Natural killer cell (primary cell): ENCODE measurements around the gene SSX2IP. TPM values are rescaled to one million over a fixed set of nuclear protein-coding genes. Genes with fewer than 3 reads are reported as not detected.
A peak's percentile ranks its signal among the peaks of the same experiment; 100 is the strongest.
"Not testable (repeated sequence)": the region's sequence is repeated elsewhere in the genome, so short reads cannot be mapped to it uniquely, and the experiment has no call there.

Experiments used
- ATAC-seq, 3 donors: fragments of 150-1000 bp in 2 of 3; fragments of 200-7000 bp in 1 of 3; cut with Tn5 transposase; 1 replicate in 1 of 3; 2 replicates in 2 of 3; pipeline ENCODE4 v1.10.0; 2021; ENCODE audit warnings: mild to moderate bottlenecking in 2 of 3, moderate library complexity in 2 of 3
- DNase-seq, 2 donors: peaks; one replicate each; pipeline versions ENCODE4 v3.0.0 to v3.0.0-alpha.2; 2013 to 2021; ENCODE audit warnings: mixed read lengths in 1 of 2
- H3K27ac ChIP-seq: one replicate; pipeline ENCODE4 v1.5.1; 2013; ENCODE audit warnings: mild to moderate bottlenecking, low read length
- H3K27me3 ChIP-seq: one replicate; pipeline ENCODE4 v1.6.1; 2013; ENCODE audit warnings: low read length; ENCODE audit not compliant: control insufficient read depth, insufficient read depth
- H3K36me3 ChIP-seq: one replicate; pipeline ENCODE4 v1.6.1; 2013; ENCODE audit warnings: low read length; ENCODE audit not compliant: control insufficient read depth, insufficient read depth
- H3K4me1 ChIP-seq: one replicate; pipeline ENCODE4 v1.6.1; 2013; ENCODE audit warnings: low read length; ENCODE audit not compliant: control insufficient read depth, insufficient read depth
- H3K4me3 ChIP-seq: one replicate; pipeline ENCODE4 v1.5.1; 2013; ENCODE audit warnings: low read length
- H3K9me3 ChIP-seq: one replicate; pipeline ENCODE4 v1.6.1; 2013; ENCODE audit warnings: low read length; ENCODE audit not compliant: control insufficient read depth, insufficient read depth
- H3K27ac Mint-ChIP-seq, 2 donors: one replicate each; pipeline ENCODE4 v1.8.0; 2022; ENCODE audit warnings: mild to moderate bottlenecking in 2 of 2, mixed read lengths in 2 of 2, moderate library complexity in 1 of 2
- H3K27me3 Mint-ChIP-seq, 2 donors: one replicate each; pipeline ENCODE4 v1.8.0; 2022; ENCODE audit warnings: low read depth in 2 of 2, mixed read lengths in 2 of 2
- H3K36me3 Mint-ChIP-seq: one replicate; pipeline ENCODE4 v1.8.0; 2022; ENCODE audit warnings: mixed read lengths
- H3K4me1 Mint-ChIP-seq, 2 donors: one replicate each; pipeline ENCODE4 v1.8.0; 2022; ENCODE audit warnings: mixed read lengths in 2 of 2
- H3K4me3 Mint-ChIP-seq: one replicate; pipeline ENCODE4 v1.8.0; 2022; ENCODE audit warnings: mild to moderate bottlenecking, moderate library complexity, mixed read lengths
- H3K9me3 Mint-ChIP-seq, 2 donors: one replicate each; pipeline ENCODE4 v1.8.0; 2022; ENCODE audit warnings: mixed read lengths in 2 of 2
- WGBS: methylation state at CpG from one replicate; pipeline ENCODE4 v1.1.7; 2013; ENCODE audit warnings: missing lambda C conversion rate; ENCODE audit not compliant: insufficient coverage; 5-methylcytosine and 5-hydroxymethylcytosine counted together
- intact Hi-C: fragments of 100-400 bp; cut with micrococcal nuclease; formaldehyde crosslinking; loops from one replicate; pipeline ENCODE4 v1.14.2; 2022
- total RNA-seq, 4 donors: library from RNA; stranded (reverse); fragments of 120-200 nt in 1 of 4; gene quantifications; one replicate each; pipeline versions ENCODE4 v1.2.3 to v1.2.4, GENCODE V29; 2013 to 2022
- TF ChIP-seq, protein P1 (sequence below): fragments of 200-600 bp; IDR thresholded peaks from one replicate; pipeline ENCODE4 v1.8.0; 2022; ENCODE audit warnings: antibody characterized with exemption

SSX2IP gene
- total RNA-seq, 3 donors from 2014 or later (not counting 1 experiment from before 2014, with no cell fraction given), result 24.2 to 35.8 (median 27.2) TPM

DNA sequence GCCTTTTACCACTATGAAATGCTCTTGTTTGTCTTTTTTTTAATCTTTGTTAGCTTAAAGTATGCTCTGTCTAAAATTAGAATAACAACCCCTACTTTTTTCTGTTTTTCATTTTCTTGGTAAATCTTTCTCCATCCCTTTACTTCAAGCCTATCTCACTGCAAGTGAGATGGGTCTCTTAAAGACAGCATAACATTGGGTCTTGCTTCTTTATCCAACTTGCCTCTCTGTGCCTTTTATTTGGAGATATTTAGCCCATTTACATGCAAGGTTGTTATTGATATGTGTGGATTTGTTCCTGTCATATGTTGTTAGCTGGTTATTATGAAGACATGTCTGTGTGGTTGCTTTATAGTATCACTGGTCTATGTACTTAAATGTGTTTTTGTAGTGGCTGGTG lies 41.3 kb upstream of the SSX2IP start:
- Mint-ChIP-seq H3K27me3 (peaks cover 27 to 40% of the 10 kb centered on the region in 2 donors), H3K36me3 (no peaks in the 10 kb centered on the region), H3K9me3 (no peaks in the 10 kb centered on the region), H3K4me3 (no peak overlapping the region), H3K4me1 (no peaks in the 10 kb centered on the region), H3K27ac (no peak overlapping the region)
- no peaks in the 10 kb centered on the region for H3K9me3 ChIP-seq
- no peaks in the 10 kb centered on the region for H3K36me3 ChIP-seq
- TF ChIP-seq, protein P1, sequence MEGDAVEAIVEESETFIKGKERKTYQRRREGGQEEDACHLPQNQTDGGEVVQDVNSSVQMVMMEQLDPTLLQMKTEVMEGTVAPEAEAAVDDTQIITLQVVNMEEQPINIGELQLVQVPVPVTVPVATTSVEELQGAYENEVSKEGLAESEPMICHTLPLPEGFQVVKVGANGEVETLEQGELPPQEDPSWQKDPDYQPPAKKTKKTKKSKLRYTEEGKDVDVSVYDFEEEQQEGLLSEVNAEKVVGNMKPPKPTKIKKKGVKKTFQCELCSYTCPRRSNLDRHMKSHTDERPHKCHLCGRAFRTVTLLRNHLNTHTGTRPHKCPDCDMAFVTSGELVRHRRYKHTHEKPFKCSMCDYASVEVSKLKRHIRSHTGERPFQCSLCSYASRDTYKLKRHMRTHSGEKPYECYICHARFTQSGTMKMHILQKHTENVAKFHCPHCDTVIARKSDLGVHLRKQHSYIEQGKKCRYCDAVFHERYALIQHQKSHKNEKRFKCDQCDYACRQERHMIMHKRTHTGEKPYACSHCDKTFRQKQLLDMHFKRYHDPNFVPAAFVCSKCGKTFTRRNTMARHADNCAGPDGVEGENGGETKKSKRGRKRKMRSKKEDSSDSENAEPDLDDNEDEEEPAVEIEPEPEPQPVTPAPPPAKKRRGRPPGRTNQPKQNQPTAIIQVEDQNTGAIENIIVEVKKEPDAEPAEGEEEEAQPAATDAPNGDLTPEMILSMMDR, result no peak
- no peaks in the 10 kb centered on the region for H3K27me3 ChIP-seq
- intact Hi-C loops, result no loop called here
- no peak overlapping the region for H3K4me3 ChIP-seq
- no peak overlapping the region for H3K27ac ChIP-seq
- ATAC-seq (no peak), DNase-seq (no peak)
- H3K4me1 ChIP-seq, result no peaks in the 10 kb centered on the region

DNA sequence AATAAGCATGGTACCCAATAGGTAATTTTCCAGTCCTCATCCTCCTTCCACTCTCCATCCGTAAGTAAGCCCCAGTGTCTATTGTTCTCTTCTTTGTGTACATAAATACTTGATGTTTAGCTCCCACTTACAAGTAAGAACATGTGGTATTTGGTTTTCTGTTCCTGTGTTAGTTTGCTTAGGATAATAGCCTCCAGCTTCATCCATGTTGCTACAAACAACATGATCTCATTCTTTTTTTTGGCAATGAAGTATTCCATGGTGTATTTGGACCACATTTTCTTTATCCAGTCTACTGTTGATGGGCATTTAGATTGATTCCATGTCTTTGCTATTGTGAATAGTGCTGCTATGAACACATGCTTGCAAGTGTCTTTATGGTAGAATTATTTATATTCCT lies 37.5 kb upstream of the SSX2IP start:
- H3K4me3 Mint-ChIP-seq, H3K36me3 Mint-ChIP-seq, H3K27ac Mint-ChIP-seq, H3K9me3 Mint-ChIP-seq, intact Hi-C loops, H3K4me3 ChIP-seq, H3K4me1 Mint-ChIP-seq, H3K9me3 ChIP-seq, H3K27ac ChIP-seq, DNase-seq, H3K4me1 ChIP-seq, H3K27me3 ChIP-seq, H3K36me3 ChIP-seq, ATAC-seq: not testable (repeated sequence)
- peaks cover 17 to 38% of the 10 kb centered on the region in 2 donors for H3K27me3 Mint-ChIP-seq
- WGBS, result no CpG with 5 or more reads among the region's 1 CpG

DNA sequence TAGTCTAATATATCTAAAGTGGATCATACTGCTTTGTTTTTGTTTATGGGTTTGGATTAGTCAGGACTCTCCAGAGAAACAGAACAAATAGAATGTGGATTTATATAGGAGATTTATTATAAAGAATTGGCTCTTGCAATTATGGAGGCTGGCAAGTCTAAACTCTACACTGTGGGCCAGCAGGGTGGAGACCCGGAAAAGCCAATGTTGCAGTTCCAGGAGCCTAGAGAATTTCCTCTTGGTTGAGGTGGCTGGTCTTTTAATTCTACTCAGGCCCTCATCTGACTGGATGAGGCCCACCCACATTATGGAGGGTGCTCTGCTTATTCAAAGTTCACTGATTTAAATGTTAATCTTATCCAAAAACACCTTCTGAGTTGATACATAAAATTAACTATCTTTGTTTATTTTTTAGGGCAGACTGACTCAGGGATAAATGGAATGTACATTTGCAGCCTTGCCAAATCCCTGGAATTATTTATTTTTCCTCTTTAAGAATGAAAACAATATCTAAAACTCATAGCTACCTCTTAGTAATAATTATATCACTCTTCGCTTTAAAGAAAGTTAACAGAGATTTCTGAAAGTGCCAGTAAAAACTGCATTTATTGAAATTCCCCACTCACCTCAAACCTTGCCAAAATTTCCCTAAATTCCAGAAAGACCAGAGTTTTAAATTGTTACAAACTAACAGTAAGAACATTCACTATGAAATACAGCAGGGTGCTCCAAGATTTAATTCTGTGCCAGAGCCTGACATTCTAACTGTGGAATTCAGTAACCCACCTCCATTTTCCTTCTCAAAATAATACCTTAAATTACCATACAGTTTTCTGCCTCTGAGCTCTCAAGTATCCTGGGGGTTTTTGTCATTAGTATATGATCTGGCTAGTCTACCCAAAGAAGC lies 36.6 kb upstream of the SSX2IP start:
- no peaks in the 10 kb centered on the region for H3K36me3 ChIP-seq
- TF ChIP-seq, protein P1, result no peak
- peaks cover 0 to 9% of the 10 kb centered on the region in 2 donors for H3K4me1 Mint-ChIP-seq
- WGBS, result 96% methylated on average over 2 of the region's 2 CpGs
- H3K27ac Mint-ChIP-seq, result no peak overlapping the region
- ATAC-seq, result no peak
- H3K4me1 ChIP-seq, result no peaks in the 10 kb centered on the region
- H3K4me3 ChIP-seq, result no peak overlapping the region
- no peaks in the 10 kb centered on the region for H3K9me3 ChIP-seq
- no peaks in the 10 kb centered on the region for H3K9me3 Mint-ChIP-seq
- H3K27me3 ChIP-seq, result no peaks in the 10 kb centered on the region
- H3K27ac ChIP-seq, result no peak overlapping the region
- H3K27me3 Mint-ChIP-seq, result peaks cover 17 to 38% of the 10 kb centered on the region in 2 donors
- intact Hi-C loops, result no loop called here
- DNase-seq, result no peak
- H3K36me3 Mint-ChIP-seq, result no peaks in the 10 kb centered on the region
- H3K4me3 Mint-ChIP-seq, result no peak overlapping the region

DNA sequence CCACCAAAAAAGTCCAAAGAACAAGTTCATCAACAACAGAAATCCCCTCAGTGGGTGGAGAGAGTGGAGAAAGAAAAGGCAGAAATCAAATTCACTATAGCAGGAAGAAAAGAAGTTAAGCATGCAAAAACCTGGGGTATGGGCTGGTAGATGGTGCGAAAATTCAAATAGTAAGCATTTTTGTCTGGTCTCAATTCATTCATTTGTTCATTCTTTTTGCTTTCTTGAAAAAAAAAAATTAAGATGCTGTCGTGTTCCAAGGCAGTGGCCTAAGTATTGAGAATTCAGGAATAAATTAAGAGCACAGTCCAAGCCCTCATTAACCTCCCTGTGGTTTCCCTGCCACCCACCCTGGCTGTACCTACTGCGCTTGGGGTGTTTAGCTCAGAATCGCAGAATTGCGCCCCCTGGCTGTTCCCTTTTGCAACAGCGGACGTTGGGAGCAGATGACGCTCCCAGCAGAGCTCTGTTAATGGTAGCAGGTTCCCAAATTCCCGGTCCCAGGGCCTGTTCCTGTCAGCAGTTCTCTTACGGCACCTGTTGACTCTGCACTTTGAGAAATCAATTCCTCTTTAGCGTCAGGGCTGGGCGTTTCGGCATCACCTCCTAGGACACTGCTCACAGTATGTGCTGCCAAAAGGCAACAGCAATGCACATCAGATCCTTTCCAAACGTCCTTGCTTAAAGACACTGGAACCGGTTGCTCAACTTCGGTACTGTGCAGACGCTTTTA lies 34.0 kb upstream of the SSX2IP start:
- DNase-seq (peak; percentile 56 to 71), ATAC-seq (peak; percentile 68 to 84 (median 72))
- Histone ChIP-seq H3K4me1 (no peaks in the 10 kb centered on the region), H3K27me3 (no peaks in the 10 kb centered on the region), H3K9me3 (no peaks in the 10 kb centered on the region), H3K36me3 (no peaks in the 10 kb centered on the region), H3K27ac (no peak overlapping the region), H3K4me3 (no peak overlapping the region)
- H3K36me3 Mint-ChIP-seq, result no peaks in the 10 kb centered on the region
- no peaks in the 10 kb centered on the region for H3K9me3 Mint-ChIP-seq
- TF ChIP-seq, protein P1, result peak; percentile 81
- no peak overlapping the region for H3K27ac Mint-ChIP-seq
- peaks cover 3 to 20% of the 10 kb centered on the region in 2 donors for H3K27me3 Mint-ChIP-seq
- 74% methylated on average over 17 of the region's 17 CpGs for WGBS
- H3K4me1 Mint-ChIP-seq, result peaks cover 0 to 9% of the 10 kb centered on the region in 2 donors
- intact Hi-C loops, result loop anchor here (1.0 kb wide), 1 partner anchor 56 kb away; no protein-coding TSS in a partner anchor
- no peak overlapping the region for H3K4me3 Mint-ChIP-seq
